ENCODE measurements around the gene DISC1. TPM values are rescaled to one million over a fixed set of nuclear protein-coding genes. Genes with fewer than 3 reads are reported as not detected.

DISC1 gene
- total RNA-seq, 2 donors from 2014 or later, result 6.7 to 9.3 TPM

DNA sequence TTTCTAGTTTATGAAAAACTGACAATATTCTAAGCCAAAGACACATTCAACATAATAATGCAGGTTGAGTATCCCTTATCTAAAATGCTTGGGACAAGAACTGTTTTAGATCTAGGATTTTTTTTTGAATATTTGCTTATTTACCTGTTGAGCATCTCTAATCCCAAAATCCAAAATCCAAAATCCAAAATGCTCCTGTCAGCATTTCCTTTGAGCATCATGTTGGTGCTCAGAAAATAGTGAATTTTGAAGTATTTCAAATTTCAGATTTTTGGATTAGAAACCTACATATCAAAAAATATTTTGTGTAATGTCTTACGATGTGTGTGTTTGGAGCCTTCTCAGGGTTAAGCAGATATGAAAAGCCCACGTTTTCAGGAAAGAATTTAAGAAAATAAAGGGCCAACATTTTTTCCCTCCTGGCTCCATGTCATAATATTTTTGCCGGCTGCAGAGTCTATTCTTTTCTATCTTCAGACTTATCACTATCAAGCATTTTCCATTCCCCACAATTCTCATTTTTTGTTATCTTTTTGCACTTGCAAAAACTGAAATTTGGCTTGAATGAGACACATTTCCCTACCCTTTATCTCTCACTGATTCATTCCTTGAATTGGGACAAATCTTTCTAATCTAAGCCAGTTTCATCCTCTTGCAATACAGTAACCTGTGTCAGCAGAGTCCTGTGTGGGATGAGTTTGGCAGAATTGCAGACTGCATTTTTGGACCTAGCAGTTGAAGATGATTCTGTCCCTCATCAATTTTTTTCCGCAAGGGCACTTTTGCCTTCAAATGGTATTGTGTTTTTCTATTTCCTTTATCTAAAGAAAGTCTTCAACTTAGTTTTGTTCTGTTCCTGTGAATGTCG is 233.9 kb downstream of the DISC1 start:
- intact Hi-C loops (cut with DNase I), result loop anchor here (10.0 kb wide), 1 partner anchor 1384 kb away; no protein-coding TSS in a partner anchor

DNA sequence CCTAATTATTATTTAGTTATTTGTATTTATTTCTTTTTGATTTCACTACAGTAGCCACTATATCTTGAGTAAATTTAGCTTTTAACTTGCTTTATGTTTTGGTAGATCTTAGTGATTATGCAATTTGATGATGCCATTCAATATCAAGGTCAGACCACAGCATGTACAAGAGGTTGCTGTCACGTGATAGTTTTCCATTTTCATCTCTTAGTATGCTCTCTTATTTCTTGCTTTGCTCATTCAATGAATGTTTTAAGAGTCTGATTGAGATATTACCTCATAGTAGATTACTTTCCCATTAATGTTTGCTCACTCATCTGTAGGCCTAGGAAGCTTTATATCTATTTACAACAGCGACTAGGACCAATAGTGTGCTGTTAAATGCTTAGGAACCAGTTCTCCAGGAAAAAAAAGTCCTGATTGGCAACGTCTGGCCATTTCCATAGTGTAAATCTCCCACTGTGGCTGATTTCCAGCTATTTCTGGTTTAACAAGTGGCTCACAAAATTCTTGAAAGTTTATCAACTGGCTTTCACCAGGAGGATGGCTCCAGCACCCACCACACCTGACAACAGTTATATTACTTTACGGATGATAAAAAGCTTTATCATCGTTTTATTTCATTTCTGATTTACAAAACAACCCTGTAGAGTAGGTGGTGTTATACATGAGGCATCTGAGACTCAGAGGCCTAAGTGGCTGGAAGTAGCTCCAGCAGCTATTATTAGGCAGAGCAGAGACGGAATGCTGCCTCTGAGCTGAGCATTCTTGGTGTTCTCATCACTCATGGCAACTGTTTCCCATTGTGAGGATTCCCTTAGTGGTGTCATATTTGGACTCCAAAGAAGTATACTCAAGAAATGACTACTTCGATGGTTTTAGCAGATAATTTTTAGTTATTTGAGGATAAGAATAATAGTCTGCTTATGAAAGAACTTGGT is 235.2 kb downstream of the DISC1 start:
- H3K27me3 ChIP-seq (replicated peaks; ENCODE audit: insufficient read depth), result no peaks in the 10 kb centered on the region
- no peaks in the 10 kb centered on the region for H3K9me3 ChIP-seq
- no peak overlapping the region for H3K27ac ChIP-seq
- H3K4me3 ChIP-seq, result no peak overlapping the region
- H3K36me3 ChIP-seq, result no peaks in the 10 kb centered on the region
- no peaks in the 10 kb centered on the region for H3K4me1 ChIP-seq (replicated peaks)
- intact Hi-C loops (cut with DNase I), result loop anchor here (10.0 kb wide), 1 partner anchor 1383 kb away; no protein-coding TSS in a partner anchor
- DNase-seq (ENCODE audit: low spot score), result peak; percentile 33
- 65% methylated on average over 7 of the region's 7 CpGs for WGBS
- TF ChIP-seq POLR2A (IDR thresholded peaks at IDR 0.05) (no peak), POLR2AphosphoS5 (IDR thresholded peaks at IDR 0.05) (peak; percentile 53)
- TF ChIP-seq, protein P1, sequence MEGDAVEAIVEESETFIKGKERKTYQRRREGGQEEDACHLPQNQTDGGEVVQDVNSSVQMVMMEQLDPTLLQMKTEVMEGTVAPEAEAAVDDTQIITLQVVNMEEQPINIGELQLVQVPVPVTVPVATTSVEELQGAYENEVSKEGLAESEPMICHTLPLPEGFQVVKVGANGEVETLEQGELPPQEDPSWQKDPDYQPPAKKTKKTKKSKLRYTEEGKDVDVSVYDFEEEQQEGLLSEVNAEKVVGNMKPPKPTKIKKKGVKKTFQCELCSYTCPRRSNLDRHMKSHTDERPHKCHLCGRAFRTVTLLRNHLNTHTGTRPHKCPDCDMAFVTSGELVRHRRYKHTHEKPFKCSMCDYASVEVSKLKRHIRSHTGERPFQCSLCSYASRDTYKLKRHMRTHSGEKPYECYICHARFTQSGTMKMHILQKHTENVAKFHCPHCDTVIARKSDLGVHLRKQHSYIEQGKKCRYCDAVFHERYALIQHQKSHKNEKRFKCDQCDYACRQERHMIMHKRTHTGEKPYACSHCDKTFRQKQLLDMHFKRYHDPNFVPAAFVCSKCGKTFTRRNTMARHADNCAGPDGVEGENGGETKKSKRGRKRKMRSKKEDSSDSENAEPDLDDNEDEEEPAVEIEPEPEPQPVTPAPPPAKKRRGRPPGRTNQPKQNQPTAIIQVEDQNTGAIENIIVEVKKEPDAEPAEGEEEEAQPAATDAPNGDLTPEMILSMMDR (IDR thresholded peaks at IDR 0.05), result no peak

More for the DNA sequence above, 233.9 kb downstream of the DISC1 start:
- Histone ChIP-seq H3K27ac (no peak overlapping the region), H3K9me3 (no peaks in the 10 kb centered on the region), H3K4me1 (replicated peaks) (no peaks in the 10 kb centered on the region), H3K27me3 (replicated peaks; ENCODE audit: insufficient read depth) (no peaks in the 10 kb centered on the region), H3K36me3 (no peaks in the 10 kb centered on the region), H3K4me3 (no peak overlapping the region)
- no peak for TF ChIP-seq POLR2A (IDR thresholded peaks at IDR 0.05)
- TF ChIP-seq, protein P1 (IDR thresholded peaks at IDR 0.05), result no peak
- TF ChIP-seq POLR2AphosphoS5 (IDR thresholded peaks at IDR 0.05), result no peak
- 80% methylated on average over 5 of the region's 5 CpGs for WGBS
- no peak for DNase-seq (ENCODE audit: low spot score)

- no peak for DNase-seq (ENCODE audit: low spot score)
- no peaks in the 10 kb centered on the region for H3K9me3 ChIP-seq
- intact Hi-C loops (cut with DNase I), result loop anchor here (10.0 kb wide), 1 partner anchor 1382 kb away; no protein-coding TSS in a partner anchor
- no peak overlapping the region for H3K4me3 ChIP-seq
- H3K4me1 ChIP-seq (replicated peaks), result no peaks in the 10 kb centered on the region
- no peaks in the 10 kb centered on the region for H3K27me3 ChIP-seq (replicated peaks; ENCODE audit: insufficient read depth)
- no peak for TF ChIP-seq POLR2A (IDR thresholded peaks at IDR 0.05)
- TF ChIP-seq, protein P1 (IDR thresholded peaks at IDR 0.05), result no peak
- TF ChIP-seq POLR2AphosphoS5 (IDR thresholded peaks at IDR 0.05), result no peak
- WGBS, result 92% methylated on average over 2 of the region's 2 CpGs
- no peak overlapping the region for H3K27ac ChIP-seq
- H3K36me3 ChIP-seq, result no peaks in the 10 kb centered on the region
Observed at GRCh38 chr1:231862611-231863010, 236.0 kb downstream of the DISC1 start.

GRCh38 chr1:231865331-231865730 is 238.7 kb downstream of the DISC1 start:
- no peaks in the 10 kb centered on the region for H3K4me1 ChIP-seq (replicated peaks)
- 65% methylated on average over 3 of the region's 3 CpGs for WGBS
- no peaks in the 10 kb centered on the region for H3K36me3 ChIP-seq
- no peaks in the 10 kb centered on the region for H3K9me3 ChIP-seq
- H3K27me3 ChIP-seq (replicated peaks; ENCODE audit: insufficient read depth), result no peaks in the 10 kb centered on the region
- H3K27ac ChIP-seq, result no peak overlapping the region
- intact Hi-C loops (cut with DNase I), result loop anchor here (5.0 to 10.0 kb wide), 2 partner anchors 762 to 1379 kb away; no protein-coding TSS in a partner anchor
- TF ChIP-seq, protein P1 (IDR thresholded peaks at IDR 0.05), result no peak
- TF ChIP-seq POLR2AphosphoS5 (IDR thresholded peaks at IDR 0.05) (no peak), POLR2A (IDR thresholded peaks at IDR 0.05) (no peak)
- H3K4me3 ChIP-seq, result no peak overlapping the region
- no peak for DNase-seq (ENCODE audit: low spot score)
